GM21825 (cell line): ENCODE measurements around the gene LHX4.

ENCODE experiments used
- ATAC-seq: cut with Tn5 transposase; IDR thresholded peaks from one replicate; pipeline ENCODE4 v1.9.1; 2021; ENCODE audit warnings: mild to moderate bottlenecking, moderate library complexity; ENCODE audit not compliant: unreplicated experiment

The LHX4 gene

DNA sequence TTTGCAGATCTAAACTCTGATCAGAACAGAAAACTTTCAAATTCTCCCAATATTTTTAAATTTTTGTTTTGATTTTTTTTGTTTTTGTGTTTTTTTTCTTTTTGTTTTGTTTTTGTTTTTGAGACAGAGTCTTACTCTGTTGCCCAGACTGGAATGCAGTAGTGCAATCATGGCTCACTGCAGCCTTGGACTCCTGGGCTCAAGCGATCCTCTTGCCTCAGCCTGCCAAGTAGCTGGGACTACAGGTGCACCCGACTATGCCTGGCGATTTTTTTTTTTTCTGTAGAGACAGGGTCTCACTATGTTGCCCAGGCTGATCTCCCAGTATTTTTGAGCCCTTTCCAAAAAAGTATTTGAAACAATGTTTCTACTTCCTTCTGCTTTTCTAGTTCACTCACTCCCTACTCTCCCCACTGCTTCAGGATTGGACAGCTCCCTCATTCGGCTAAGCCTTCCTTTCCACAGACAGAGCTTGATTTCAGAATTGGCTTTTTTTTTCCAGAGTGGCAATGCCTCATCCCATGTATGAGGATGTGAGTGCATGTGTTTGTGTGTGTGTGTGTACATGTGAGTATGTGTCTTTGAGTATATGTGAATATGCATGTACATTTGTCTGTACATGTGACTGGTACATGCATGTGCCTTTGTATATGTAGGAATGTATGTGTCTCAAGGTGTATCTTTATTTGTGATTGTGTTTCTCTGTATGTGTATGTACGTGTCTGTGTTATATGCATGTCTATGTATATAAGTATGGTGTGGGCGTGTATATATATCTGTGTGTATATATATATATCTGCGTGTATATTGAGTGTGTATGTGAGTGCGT is 11.9 kb downstream of the LHX4 start:
- ATAC-seq = no peak

DNA sequence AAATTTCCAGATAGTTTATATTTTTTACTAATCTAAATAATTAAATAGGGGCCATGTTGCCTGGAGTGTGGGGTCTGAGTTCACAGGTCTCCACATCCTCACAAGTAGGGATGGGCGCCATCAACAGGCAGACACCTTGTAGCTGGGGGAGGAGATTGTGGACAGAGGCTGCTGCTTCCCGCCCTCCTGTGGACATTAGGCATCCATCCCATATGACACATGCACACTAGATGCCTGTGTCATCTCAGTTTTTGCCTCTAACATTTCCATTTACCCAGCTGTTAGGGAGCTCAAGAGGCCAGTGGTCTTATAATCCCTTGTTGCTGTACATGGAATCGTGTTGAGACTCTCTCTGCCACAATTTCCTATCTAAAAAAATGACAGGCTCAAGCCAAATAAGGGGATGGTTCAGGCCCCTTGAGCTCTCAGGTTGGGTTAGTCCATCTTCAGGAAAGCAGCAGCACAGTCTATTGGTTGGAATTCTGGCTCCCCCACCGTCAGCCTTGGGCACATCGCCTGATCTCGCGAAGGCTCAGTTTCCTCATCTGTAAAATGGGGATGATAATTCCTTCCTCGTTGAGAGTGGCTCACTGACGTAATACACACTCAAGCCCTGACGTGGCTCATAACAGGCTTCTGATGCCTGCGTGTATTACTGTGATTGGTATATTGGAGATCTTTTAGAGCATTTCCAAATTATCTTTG is 13.6 kb downstream of the LHX4 start:
- ATAC-seq = no peak

DNA sequence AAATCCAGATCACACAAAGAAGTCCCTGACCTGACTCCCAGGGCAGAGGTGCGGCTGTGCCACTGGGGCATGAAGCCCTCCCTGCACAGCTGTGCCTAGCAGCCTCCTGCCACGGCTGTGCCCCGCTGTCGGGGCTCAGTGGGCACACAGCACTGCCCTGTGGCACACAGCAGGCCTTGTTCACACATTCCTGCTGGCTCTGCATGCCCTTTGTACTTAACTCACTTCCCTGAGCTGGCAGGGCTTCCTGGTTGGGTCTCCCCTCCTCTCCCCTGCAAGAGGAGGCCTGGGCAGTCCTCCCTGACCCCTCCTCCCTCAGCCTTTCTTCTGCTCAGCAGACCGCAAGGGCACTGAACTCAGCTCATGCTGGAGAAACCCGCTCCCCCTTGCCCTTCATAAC is 14.8 kb downstream of the LHX4 start:
- ATAC-seq = no peak

DNA sequence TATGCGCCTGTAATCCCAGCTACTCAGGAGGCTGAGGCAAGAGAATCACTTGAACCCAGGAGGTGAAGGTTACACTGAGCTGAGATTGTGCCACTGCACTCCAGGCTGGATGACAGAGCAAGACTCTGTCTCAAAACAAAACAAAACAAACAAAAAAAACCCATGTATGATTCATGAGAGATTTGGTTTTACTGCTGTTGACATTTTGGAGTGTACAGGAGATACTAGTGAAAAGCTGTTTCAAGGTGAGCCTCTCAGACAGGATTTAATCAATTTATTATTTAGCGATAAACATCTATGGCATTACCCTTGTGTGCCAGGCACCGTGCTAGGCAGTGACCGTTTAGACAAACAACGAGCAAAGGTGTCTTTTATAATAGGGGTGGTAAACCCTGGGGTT is 16.5 kb downstream of the LHX4 start:
- no peak for ATAC-seq

DNA sequence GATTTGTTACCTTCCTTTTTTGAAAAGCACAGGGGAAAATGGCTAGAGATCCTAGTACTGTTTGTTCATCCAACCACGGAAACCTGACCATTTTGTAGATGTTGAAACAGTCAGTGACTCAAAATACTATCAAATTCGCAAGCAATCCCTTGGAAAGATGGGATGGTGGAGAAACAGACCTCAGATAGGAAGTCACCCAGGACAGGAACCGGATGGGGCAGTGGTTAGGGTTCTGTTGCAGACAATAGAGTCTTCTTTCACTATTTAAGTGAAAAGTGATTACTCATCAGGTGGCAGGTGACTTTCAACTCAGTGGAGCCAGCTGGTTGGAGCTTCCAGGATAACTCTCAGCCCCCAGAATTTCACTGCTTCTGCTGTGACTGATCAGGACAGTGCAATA is 17.0 kb downstream of the LHX4 start:
- ATAC-seq = no peak

DNA sequence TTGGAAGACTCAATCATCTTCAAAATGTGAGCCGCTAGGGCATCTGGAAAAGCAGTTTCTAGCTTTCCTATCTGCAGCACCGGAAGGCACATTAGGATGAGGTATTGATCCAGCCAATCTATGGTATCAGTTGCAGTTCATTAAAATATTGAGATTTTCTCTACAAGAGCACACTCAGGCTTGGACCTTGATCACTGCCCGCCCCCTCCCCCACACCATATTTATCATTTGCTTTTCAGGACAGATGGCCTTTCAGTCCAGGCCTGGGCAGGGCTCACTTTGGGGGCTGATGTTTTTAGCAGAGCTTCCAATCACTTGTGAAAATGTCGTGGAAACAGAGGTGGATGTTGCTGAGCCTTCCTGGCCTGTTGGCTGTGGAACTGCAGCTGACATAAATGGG is 17.5 kb downstream of the LHX4 start:
- no peak for ATAC-seq

DNA sequence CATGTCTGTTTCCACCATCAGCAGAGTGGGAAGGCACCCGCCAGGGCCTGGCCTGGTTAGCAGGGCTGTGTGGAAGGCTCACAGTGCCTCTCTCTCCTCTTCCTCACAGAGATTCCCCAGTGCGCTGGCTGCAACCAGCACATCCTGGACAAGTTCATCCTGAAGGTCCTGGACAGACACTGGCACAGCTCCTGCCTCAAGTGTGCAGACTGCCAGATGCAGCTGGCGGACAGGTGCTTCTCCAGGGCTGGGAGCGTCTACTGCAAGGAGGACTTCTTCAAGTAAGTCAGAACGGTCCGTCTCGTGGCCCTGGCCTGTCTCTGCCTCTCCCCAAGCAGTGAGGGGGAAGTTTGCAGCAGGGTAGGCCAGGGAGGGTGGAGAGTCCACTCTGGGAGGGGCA is 18.1 kb downstream of the LHX4 start:
- ATAC-seq = no peak

DNA sequence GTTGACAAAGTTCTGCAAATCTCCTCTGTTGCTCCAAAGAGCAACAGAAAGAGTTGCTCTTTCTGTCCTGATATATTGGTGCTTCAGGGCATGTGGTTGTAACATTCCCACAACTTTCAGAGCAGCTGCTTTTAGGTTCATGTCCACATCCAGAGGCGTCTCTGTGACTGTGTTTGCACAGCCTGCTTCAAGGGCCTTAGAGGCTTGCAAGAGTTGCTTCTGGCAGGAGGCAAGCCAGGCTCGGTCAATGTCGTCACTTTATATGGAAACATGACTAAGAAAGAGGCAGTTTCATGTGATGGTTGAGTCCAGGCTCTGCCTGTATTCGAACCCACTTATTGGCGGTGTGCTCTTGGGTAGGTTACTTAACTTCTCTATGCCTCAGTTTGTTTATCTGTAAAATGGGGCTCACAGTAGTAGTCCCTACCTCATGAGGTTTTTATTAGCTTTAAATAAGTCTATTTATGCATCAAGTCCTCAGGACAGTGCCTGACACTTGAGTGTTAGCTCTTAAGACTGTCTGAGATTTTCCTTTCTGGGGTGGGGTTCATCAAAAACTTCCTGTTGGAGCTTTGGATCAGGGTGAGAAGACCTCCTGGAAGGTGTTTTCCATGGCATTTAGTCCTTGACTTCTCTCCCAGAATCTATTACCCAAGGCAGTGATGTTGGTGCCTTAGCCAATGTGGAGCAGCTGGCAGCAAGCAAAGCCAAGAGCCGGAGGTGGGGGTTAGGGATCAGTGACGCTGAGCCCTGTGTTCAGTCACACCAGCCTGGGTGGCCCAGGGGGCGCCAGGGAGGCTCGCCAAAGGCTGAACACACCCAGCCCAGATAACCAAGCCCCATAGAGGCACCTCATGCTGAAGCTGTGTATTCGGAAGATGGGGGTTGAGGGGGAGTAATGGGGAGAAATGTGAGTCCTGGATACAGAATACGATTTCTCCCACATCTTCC is 18.9 kb downstream of the LHX4 start:
- no peak for ATAC-seq

DNA sequence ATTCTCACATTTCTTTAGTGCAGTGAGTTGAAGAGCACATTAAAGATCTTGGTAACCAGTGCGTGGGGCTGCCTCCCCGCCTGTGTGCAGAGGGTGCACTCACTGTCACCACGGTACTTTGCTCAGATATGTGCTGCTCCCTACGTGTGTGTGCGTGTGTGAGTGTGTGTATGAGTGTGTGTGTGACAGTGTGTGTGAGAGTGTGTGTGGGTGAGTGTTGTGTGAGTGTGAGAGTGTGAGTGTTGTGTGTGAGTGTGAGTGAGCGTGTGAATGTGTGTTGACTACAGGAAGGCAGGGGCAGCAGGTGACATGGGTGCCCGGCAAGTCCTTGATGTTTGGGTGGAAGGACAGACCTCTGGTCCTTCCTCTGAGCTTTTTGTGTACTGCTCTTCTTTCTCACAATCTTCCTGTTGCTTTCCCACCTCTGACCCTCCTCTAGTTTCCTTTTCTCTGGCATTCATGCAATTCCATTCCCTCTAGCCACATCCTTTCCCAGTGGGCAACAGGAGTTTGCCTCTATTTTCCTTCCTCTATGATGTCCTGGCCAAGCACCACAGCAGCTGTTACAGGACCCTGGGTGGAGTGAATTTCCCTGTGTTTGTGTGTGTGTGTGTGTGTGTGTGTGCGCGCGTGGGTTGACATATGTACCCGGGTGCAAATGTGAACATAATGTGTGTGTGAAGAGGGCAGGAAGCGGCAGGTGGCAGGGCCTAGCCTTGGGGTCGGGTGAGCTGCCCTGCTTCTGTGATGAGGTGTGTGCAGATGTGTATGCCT is 19.8 kb downstream of the LHX4 start:
- ATAC-seq = no peak

DNA sequence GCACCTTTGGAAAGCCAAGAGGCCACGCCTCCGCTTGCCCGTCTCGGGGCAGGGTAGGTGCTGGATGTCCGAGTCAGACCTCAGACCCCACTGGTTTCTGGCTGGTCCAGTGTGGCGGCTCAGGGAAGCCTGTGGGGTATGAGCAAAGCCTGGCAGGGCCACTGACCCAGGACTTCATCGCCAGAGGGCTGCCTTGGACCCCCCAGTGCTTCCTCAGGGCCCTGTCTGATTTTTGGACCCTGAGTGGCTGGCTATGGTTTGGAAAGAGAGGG is 20.4 kb downstream of the LHX4 start:
- ATAC-seq = no peak

DNA sequence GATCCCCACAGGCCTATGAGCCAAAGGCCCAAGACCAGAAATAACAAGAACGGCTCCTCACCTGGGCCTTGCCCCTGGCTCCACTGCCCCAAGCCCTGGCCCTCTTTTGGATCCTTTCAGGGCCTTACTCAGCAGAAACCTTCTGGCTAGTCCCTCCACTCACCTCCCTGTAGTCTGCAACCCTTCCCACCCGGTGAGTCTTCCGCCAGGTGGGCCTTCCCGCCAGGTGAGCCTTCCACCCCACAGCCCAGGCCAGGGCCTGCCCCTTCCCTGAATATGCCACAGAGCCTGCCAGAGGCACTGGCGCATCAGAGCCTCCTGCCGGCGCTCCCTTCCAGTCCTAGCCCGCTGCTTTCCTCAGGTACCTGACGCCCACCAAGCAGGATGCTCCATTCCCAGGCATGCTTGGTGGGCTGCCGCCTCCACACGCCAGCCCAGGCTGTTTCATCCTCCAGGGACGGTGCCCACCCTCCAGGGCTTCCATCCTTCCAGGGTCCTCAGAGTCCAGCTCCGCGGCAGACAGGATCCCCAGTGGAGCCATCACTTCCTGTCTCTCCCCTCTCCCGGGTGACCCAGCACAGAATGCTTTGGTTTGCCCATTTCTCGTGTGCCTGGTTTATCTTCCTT is 20.9 kb downstream of the LHX4 start:
- no peak for ATAC-seq

DNA sequence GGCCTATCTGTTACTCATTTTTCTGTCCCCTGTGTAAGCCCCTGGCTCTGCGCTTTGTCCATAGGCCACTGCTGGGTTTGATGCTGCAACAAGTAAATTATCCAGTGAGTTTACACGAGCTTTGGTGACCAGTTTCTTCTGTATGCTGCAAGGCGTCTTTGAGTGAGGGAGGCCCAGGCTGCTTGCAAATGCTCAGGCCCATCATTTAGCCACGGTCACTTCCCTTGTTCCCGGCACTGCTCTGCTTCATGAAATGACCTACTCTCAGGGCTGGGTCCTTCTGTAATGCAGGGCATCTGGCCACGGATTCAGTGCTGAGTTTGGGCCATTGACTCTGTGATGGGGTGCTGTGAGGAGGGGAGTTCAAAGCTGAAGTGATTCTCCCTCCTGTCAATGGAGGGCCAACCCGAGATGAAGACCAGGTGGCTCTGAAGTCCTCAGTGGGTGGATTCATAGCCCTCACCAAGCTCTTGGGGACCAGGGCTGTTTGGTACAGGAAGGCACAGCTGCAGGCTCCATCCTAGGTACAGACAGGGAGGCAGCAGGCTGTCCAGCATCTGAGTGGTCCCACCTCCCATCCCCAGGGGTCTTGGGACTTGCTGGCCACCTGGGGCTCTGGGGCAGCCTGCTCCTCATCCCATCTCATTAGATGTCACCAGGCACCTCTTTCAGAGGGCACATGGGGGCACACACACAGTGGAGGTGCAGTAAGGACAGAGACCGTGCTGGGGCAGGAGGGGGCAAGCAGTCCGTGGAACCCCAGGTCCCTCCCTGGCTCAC is 21.7 kb downstream of the LHX4 start:
- ATAC-seq = no peak

DNA sequence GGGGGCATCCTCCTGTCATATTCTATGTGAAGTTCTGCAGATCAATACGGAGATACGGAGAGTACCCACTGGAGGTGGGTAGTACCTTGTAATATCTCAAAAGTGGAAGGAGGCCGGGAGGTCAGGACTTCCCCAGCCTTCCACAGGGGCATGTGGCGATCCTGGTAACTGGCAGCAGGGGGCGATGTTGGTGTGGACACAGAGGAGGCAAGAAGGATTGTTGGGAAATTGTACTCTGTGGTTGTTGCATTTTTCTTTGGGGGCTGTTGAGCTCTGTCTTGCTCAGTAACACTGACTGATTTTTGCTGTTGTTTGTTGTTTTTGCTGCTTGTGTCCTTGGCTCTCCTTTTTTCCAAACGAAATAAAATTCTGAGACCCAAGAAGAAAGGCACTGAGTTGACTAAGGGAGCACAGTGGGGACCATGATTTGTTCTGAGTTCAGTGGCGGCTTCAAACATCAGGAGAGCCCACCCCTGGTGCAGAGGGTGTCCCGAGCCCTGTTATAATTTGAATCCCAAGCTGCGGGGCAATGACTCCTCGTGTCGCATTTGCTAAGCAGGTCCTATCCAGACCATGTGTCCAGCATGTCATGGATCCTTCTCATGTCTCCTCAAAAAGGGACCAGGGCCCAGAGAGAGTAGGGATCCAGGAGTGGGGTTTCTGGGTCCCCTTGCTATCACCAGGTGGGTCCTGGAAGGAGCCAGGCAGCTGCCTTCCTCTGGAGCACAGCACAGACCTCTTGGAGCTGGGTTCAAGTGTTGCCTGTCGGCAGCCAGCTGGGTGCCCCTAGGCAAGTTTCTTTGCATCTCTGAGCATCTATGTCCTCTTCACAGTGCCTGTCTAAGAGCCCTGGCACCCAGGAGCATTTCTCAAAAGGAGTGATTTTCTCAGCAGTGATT is 22.8 kb downstream of the LHX4 start:
- ATAC-seq = peak; percentile 71

DNA sequence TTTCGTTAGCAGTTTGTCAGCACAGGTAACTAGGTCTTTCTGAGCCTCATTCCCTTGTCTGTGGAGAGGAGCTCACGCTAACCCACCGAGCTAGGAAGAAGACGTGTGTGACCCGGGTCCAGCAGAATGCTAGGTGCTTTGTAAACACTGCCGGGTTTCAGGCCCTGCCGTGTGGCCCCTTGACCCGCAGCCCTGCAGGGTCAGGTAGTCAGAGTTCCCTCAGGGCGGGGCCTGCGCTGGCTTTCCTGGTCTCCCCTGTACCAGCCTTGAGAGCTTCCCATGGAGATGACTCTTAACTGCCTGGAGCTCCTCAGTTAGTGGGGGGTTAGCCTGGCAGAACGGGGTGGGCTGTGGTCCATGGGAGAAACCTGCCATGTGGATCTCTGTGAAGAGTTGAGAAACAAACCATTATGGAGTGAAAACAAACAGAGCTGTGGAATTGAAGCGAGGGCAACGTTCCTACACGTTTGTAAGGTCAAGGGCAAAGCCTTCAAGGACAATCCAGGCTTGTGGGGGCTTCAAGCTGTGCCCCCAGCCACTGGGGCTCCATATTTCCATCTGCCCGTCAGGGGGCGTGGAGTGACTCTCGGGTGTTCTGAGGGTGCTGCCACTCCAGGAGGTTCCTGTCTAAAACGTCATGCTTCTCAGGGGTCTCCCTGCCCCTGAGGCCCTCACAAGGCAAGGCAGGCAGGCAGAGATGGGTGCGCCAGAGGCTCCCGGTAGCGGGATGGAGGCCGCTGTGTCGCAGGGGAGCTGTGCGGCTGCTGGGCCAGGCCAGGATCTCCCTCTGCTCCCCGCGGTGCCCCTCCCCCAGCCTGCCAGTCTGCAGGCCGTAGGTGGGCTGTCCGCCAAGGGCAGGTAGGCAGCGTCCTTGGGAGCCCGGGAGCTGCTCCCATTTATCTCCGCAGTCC is 23.8 kb downstream of the LHX4 start:
- no peak for ATAC-seq

DNA sequence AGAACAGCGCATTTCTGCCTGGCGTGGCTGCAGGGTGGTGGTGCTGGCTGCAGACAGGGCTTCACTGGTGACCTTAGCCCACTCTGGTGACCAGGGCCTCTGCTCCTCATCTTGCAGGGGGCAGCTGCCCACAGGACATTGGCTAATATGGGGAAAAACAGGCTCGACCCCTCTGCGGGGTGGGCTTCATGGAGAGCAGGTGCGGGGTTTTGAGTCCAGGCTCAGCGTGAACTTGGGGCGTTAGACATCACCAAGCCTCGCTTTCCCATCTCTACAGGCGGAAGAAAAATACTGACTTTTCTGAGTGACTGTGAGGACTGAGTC is 24.4 kb downstream of the LHX4 start:
- ATAC-seq = no peak

DNA sequence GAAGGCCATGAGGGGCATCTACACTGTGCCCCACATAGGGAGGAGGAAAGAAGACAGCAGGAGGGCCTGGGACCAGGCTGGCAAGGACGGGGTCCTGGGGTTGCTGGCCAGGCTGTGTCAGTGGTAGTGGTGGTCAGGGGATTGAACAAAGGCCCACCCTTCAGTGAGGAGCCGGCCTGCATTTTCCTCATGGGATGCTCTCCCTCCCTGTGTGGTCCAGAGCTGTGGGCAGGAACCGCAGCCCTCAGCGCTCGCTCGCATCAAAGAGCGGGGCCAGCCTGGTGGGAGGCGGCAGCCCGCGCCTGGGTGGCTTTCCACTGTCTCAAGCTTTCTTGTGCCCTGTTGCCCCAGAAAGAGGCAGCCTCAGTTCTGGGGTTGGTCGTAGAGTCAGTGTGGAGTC is 24.8 kb downstream of the LHX4 start:
- no peak for ATAC-seq

DNA sequence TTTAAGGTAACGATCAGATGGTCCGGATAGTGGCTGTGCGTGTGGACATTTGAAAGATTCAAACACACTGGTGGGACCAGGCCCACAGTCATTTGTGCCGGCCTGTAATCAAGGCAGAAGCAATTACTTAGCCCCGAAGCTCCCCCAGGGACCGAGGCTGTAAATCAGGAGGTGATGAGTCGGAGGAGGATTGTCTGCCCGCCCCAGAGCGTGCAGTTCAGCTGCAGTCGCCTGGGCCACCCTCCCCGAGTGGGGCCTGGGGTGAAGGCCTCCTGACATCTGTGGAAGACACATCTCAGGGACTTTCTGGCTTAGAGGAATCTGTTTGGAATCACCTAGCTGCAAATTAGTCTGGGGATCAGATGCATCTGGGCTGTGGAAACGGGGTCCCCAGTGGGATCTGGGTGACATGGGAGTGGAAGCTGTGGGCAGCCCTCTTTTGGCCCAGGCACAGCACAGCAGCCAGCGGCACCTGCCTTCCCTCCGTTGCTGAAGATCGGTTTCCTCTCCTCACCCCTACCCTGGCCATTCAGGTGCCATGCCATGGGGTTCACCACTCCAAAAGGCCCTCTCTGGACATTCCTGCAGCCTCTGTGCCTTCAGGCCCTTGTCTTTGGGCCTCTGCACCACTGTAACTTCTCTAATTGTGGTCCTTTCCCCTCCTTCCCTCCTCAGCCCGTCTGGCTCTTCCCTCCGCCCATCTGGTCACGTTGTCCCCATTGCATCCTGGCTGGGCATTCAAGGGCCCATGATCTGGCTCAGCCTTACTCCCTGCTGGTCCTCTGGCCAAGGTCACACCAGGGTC is 25.7 kb downstream of the LHX4 start:
- ATAC-seq = no peak
